K562 (cell line): ENCODE data around the gene SRMS. TPM values are rescaled to one million over a fixed set of nuclear protein-coding genes. Genes with fewer than 3 reads are reported as not detected.

Experiments used
- BCOR ChIP-seq: fragments of 450-650 bp; IDR thresholded peaks from 2 replicates; pipeline ENCODE4 v1.6.1; 2016
- DDX20 ChIP-seq: fragments of 450-650 bp; IDR thresholded peaks from 2 replicates; pipeline ENCODE4 v1.6.1; 2016; ENCODE audit warnings: missing genetic modification characterization, low read depth, mild to moderate bottlenecking, missing compliant biosample characterization, moderate library complexity
- EWSR1 ChIP-seq: fragments of 450-650 bp; IDR thresholded peaks from 2 replicates; pipeline ENCODE4 v1.6.1; 2018; ENCODE audit warnings: borderline replicate concordance, mild to moderate bottlenecking, low read depth, moderate library complexity; ENCODE audit not compliant: partially characterized antibody
- IRF9 ChIP-seq: fragments of 450-650 bp; IDR thresholded peaks from 2 replicates; pipeline ENCODE4 v1.6.1; 2016; ENCODE audit warnings: missing biosample characterization, missing genetic modification characterization
- NR2C1 ChIP-seq, 2 experiments: fragments of 450-650 bp; IDR thresholded peaks; 2 replicates each; pipeline ENCODE4 v1.6.1; 2017; ENCODE audit warnings: mild to moderate bottlenecking in 2 of 2, antibody characterized with exemption in 1 of 2, inconsistent platforms in 1 of 2, missing compliant biosample characterization in 1 of 2, missing genetic modification characterization in 1 of 2
- NRF1 ChIP-seq, 2 experiments: fragments of 450-650 bp; IDR thresholded peaks in 1 of 2; conservative IDR thresholded peaks in 1 of 2; 2 replicates each; pipeline ENCODE4 v1.6.1; 2014; ENCODE audit warnings: mild to moderate bottlenecking in 2 of 2
- PATZ1 ChIP-seq: fragments of 250-450 bp; sonication (Bioruptor Pico); IDR thresholded peaks from 2 replicates; pipeline ENCODE4 v1.5.0; 2020; ENCODE audit warnings: mild to moderate bottlenecking, borderline replicate concordance
- YY1 ChIP-seq, 3 experiments: IDR thresholded peaks; 2 replicates each; pipeline ENCODE4 v1.6.1; 2011; ENCODE audit warnings: low read length in 2 of 3, mild to moderate bottlenecking in 2 of 3, moderate library complexity in 2 of 3, borderline replicate concordance in 1 of 3, control low read depth in 1 of 3, low read depth in 1 of 3; ENCODE audit not compliant: insufficient read depth in 3 of 3, insufficient replicate concordance in 2 of 3, control insufficient read depth in 1 of 3, insufficient read length in 1 of 3; ENCODE audit errors: extremely low read depth in 1 of 3
- ZBTB40 ChIP-seq, 2 experiments: fragments of 450-650 bp in 1 of 2; sonication (generic) in 1 of 2; formaldehyde crosslinking in 1 of 2; IDR thresholded peaks; 2 replicates each; pipeline versions ENCODE4 v1.7.1 to v1.9.0; 2016 to 2022; ENCODE audit warnings: inconsistent platforms in 1 of 2, mild to moderate bottlenecking in 1 of 2, missing genetic modification reagents in 1 of 2
- ZNF146 ChIP-seq: IDR thresholded peaks from one replicate; pipeline ENCODE4 v1.6.1; 2018; ENCODE audit warnings: missing compliant biosample characterization; ENCODE audit not compliant: unreplicated experiment
- ZNF444 ChIP-seq: fragments of 250-450 bp; sonication (Bioruptor Pico); IDR thresholded peaks from 2 replicates; pipeline ENCODE4 v1.4.0; 2020; ENCODE audit warnings: mild to moderate bottlenecking, moderate library complexity
- ZZZ3 ChIP-seq: fragments of 450-650 bp; IDR thresholded peaks from 2 replicates; pipeline ENCODE4 v1.6.1; 2016; ENCODE audit warnings: antibody characterized with exemption, mild to moderate bottlenecking, moderate library complexity
- polyA plus RNA-seq, 8 experiments: library from polyadenylated mRNA; depleted of rRNA in 4 of 8; stranded (reverse) in 5 of 8; unstranded in 3 of 8; fragments of >200 nt; fragmentation: Nextera tagmentation in 2 of 8; fragmentation: Illumina TruSeq in 1 of 8; extraction: Ambion mirVana in 2 of 8; extraction: Trizol in 1 of 8; gene quantifications; 2 replicates each; pipeline versions ENCODE4 v1.2.1 to v1.2.3, GENCODE V29; 2011 to 2014; ENCODE audit warnings: inconsistent platforms in 1 of 8, missing spikeins in 1 of 8
- total RNA-seq, 7 experiments: library from RNA; depleted of rRNA in 6 of 7; stranded (reverse); fragments of >200 nt in 6 of 7; fragmentation: Illumina TruSeq in 2 of 7; extraction: Trizol in 2 of 7; gene quantifications; 2 replicates each; pipeline versions ENCODE4 v1.2.1 to v1.2.3, GENCODE V29; 2011 to 2021; ENCODE audit warnings: low replicate concordance in 1 of 7

The SRMS gene
- total and polyA plus RNA-seq, 9 of the 15 experiments (the other 6 are each of a cell fraction or from before 2014, with no cell fraction given), result 0.07 TPM; not detected in 8

- TF ChIP-seq ZNF146 (CRISPR knock-in tag) (no peak), NRF1 (conservative IDR thresholded peaks at IDR 0.05 in 1 of 2, IDR thresholded peaks at IDR 0.05 in 1 of 2) (no peak), IRF9 (no peak), ZBTB40 (IDR thresholded peaks at IDR 0.05) (peak; percentile 54; the same call in 1 of the 2 replicates), ZBTB40 (CRISPR knock-in tag; IDR thresholded peaks at IDR 0.05) (no peak), EWSR1 (no peak), DDX20 (no peak), PATZ1 (no peak), ZZZ3 (no peak), NR2C1 (IDR thresholded peaks at IDR 0.05) (peak; percentile 80; the same call in 1 of the 2 replicates), NR2C1 (tag; IDR thresholded peaks at IDR 0.05) (peak; percentile 59), BCOR (no peak), ZNF444 (CRISPR knock-in tag) (no peak), YY1 (IDR thresholded peaks at IDR 0.05; ENCODE audit: borderline replicate concordance in 1 of 3, control insufficient read depth in 1 of 3, extremely low read depth in 1 of 3, insufficient read depth in 3 of 3, insufficient read length in 1 of 3, insufficient replicate concordance in 2 of 3, low read depth in 1 of 3, low read length in 2 of 3) (no peak)
Measured at GRCh38 chr20:63552481-63553249, 5.1 kb upstream of the SRMS start (continued).
